H1 (cell line): Measurements from ENCODE around the gene B3GALT4. TPM values are rescaled to one million over a fixed set of nuclear protein-coding genes. Genes with fewer than 3 reads are reported as not detected.

ENCODE experiments used
- CTCF ChIA-PET: fragments of 300-600 bp; sonication (Branson Sonifier 250); formaldehyde crosslinking; loops from one replicate; lab custom pipeline; 2021; ENCODE audit not compliant: partially characterized antibody; lab: Charles Lee
- POLR2A ChIA-PET: fragments of 300-600 bp; sonication (Branson Sonifier 250); formaldehyde crosslinking; loops from one replicate; lab custom pipeline; 2021; ENCODE audit warnings: inconsistent platforms; ENCODE audit not compliant: partially characterized antibody; lab: Charles Lee
- DNase-seq, 2 experiments: peaks; one replicate each; pipeline versions ENCODE4 v3.0.0 to v3.0.0-alpha.2; 2010 to 2022; ENCODE audit warnings: low spot score in 2 of 2, low read depth in 1 of 2, mixed read lengths in 1 of 2
- FAIRE-seq: peaks from 2 replicates; lab custom pipeline; 2011; peaks lifted over from hg19 to GRCh38; lab: Jason Lieb, UNC
- H2AFZ ChIP-seq: 2 replicates; pipeline ENCODE4 v1.8.1; 2012; ENCODE audit warnings: low read length, inconsistent platforms
- H2AK5ac ChIP-seq: 2 replicates; pipeline ENCODE4 v1.6.1; 2013; ENCODE audit warnings: low read depth, low read length
- H2BK120ac ChIP-seq: replicated peaks from 2 replicates; pipeline ENCODE3; 2013; ENCODE audit warnings: low read depth, low read length, inconsistent platforms
- H2BK12ac ChIP-seq: 2 replicates; pipeline ENCODE4 v1.6.1; 2013; ENCODE audit warnings: low read depth, low read length
- H2BK15ac ChIP-seq: 2 replicates; pipeline ENCODE4 v1.6.1; 2013; ENCODE audit warnings: low read length
- H2BK20ac ChIP-seq: 2 replicates; pipeline ENCODE4 v1.6.1; 2013; ENCODE audit warnings: low read length
- H2BK5ac ChIP-seq: 2 replicates; pipeline ENCODE4 v1.6.1; 2013; ENCODE audit warnings: low read depth, low read length
- H3K14ac ChIP-seq: 2 replicates; pipeline ENCODE4 v1.6.1; 2013; ENCODE audit warnings: inconsistent platforms; ENCODE audit not compliant: insufficient read length
- H3K18ac ChIP-seq: 2 replicates; pipeline ENCODE4 v1.6.1; 2013; ENCODE audit warnings: low read length; ENCODE audit errors: extremely low read depth
- H3K23ac ChIP-seq: 2 replicates; pipeline ENCODE4 v1.6.1; 2013; ENCODE audit warnings: inconsistent platforms; ENCODE audit not compliant: insufficient read length
- H3K23me2 ChIP-seq: 2 replicates; pipeline ENCODE4 v1.6.1; 2013; ENCODE audit warnings: low read depth, low read length
- H3K27ac ChIP-seq: 2 replicates; pipeline ENCODE4 v1.6.1; 2011; ENCODE audit warnings: low read depth, low read length, inconsistent platforms
- H3K27me3 ChIP-seq, 4 experiments: replicated peaks in 1 of 4; 1 replicate in 1 of 4; 2 replicates in 3 of 4; pipeline versions ENCODE4 v1.6.1 to v1.8.1; 2011 to 2013; ENCODE audit warnings: low read length in 3 of 4, mild to moderate bottlenecking in 3 of 4, inconsistent platforms in 2 of 4, mixed read lengths in 2 of 4, moderate library complexity in 1 of 4; ENCODE audit not compliant: control insufficient read depth in 3 of 4, insufficient read depth in 3 of 4; ENCODE audit errors: extremely low read depth in 1 of 4
- H3K36me3 ChIP-seq, 4 experiments: 2 replicates each; pipeline versions ENCODE4 v1.6.1 to v1.8.1; 2011 to 2013; ENCODE audit warnings: mild to moderate bottlenecking in 4 of 4, low read length in 3 of 4, moderate library complexity in 2 of 4, control low read depth in 1 of 4, inconsistent platforms in 1 of 4; ENCODE audit not compliant: insufficient read depth in 4 of 4, control insufficient read depth in 2 of 4
- H3K4ac ChIP-seq: replicated peaks from 2 replicates; pipeline ENCODE3; 2013; ENCODE audit warnings: low read length, low read depth, mixed read lengths, inconsistent platforms; ENCODE audit not compliant: insufficient read length
- H3K4me1 ChIP-seq, 4 experiments: replicated peaks in 1 of 4; 1 replicate in 1 of 4; 2 replicates in 3 of 4; pipeline versions ENCODE4 v1.6.1 to v1.8.1; 2011 to 2013; ENCODE audit warnings: low read length in 3 of 4, inconsistent platforms in 2 of 4, mixed read lengths in 1 of 4; ENCODE audit not compliant: insufficient read depth in 4 of 4, control insufficient read depth in 3 of 4
- H3K4me2 ChIP-seq, 2 experiments: 2 replicates each; pipeline versions ENCODE4 v1.6.1 to v1.8.1; 2011 to 2013; ENCODE audit warnings: low read depth in 2 of 2, low read length in 2 of 2, control low read depth in 1 of 2, inconsistent platforms in 1 of 2, mild to moderate bottlenecking in 1 of 2; ENCODE audit not compliant: insufficient read depth in 1 of 2
- H3K4me3 ChIP-seq, 4 experiments: fragments of 200-600, 300-600 bp in 1 of 4; sonication (generic), shearing (Covaris generic), sonication (Bioruptor Twin) in 1 of 4; 2 replicates each; pipeline versions ENCODE4 v1.5.1 to v1.8.1; 2011 to 2016; ENCODE audit warnings: low read length in 4 of 4, low read depth in 3 of 4, control low read depth in 2 of 4, inconsistent platforms in 2 of 4, mild to moderate bottlenecking in 2 of 4, mixed read lengths in 1 of 4, moderate library complexity in 1 of 4; ENCODE audit not compliant: insufficient read depth in 2 of 4; ENCODE audit errors: extremely low read depth in 1 of 4
- H3K56ac ChIP-seq: replicated peaks from 2 replicates; pipeline ENCODE3; 2013; ENCODE audit warnings: low read depth, mild to moderate bottlenecking, mixed read lengths, low read length, inconsistent platforms; ENCODE audit not compliant: insufficient read length
- H3K79me1 ChIP-seq: 2 replicates; pipeline ENCODE4 v1.6.1; 2013; ENCODE audit warnings: low read depth, low read length, control low read depth
- H3K79me2 ChIP-seq, 2 experiments: 2 replicates each; pipeline versions ENCODE4 v1.6.1 to v1.8.1; 2012 to 2013; ENCODE audit warnings: low read length in 2 of 2, mild to moderate bottlenecking in 2 of 2, inconsistent platforms in 1 of 2; ENCODE audit not compliant: insufficient read depth in 2 of 2, control insufficient read depth in 1 of 2
- H3K9ac ChIP-seq, 4 experiments: replicated peaks in 1 of 4; 1 replicate in 1 of 4; 2 replicates in 3 of 4; pipeline versions ENCODE4 v1.6.1 to v1.8.1; 2011 to 2013; ENCODE audit warnings: low read depth in 3 of 4, low read length in 3 of 4, control low read depth in 2 of 4, mild to moderate bottlenecking in 2 of 4, moderate library complexity in 2 of 4, inconsistent platforms in 1 of 4; ENCODE audit errors: extremely low read depth in 1 of 4
- H3K9me3 ChIP-seq, 2 experiments: 2 replicates each; pipeline versions ENCODE4 v1.6.1 to v1.8.1; 2012 to 2013; ENCODE audit warnings: mild to moderate bottlenecking in 2 of 2, moderate library complexity in 2 of 2, control low read depth in 1 of 2, inconsistent platforms in 1 of 2, low read depth in 1 of 2, low read length in 1 of 2, mixed read lengths in 1 of 2; ENCODE audit not compliant: insufficient read depth in 2 of 2
- H4K20me1 ChIP-seq, 2 experiments: replicated peaks in 1 of 2; 2 replicates each; pipeline versions ENCODE3 to v1.8.1; 2011 to 2013; ENCODE audit warnings: inconsistent platforms in 2 of 2, low read length in 2 of 2, mild to moderate bottlenecking in 1 of 2; ENCODE audit not compliant: insufficient read depth in 2 of 2, control insufficient read depth in 1 of 2
- H4K5ac ChIP-seq: 2 replicates; pipeline ENCODE4 v1.6.1; 2013; ENCODE audit warnings: low read length, low read depth, mixed read lengths, inconsistent platforms; ENCODE audit not compliant: insufficient read length
- H4K8ac ChIP-seq: 2 replicates; pipeline ENCODE4 v1.8.0; 2013; ENCODE audit warnings: mild to moderate bottlenecking, moderate library complexity, low read length, inconsistent platforms; ENCODE audit not compliant: insufficient read depth; ENCODE audit errors: extremely low read depth
- H4K91ac ChIP-seq: replicated peaks from 2 replicates; pipeline ENCODE3; 2013; ENCODE audit warnings: low read length, mixed read lengths, inconsistent platforms; ENCODE audit not compliant: insufficient read length
- CEBPB ChIP-seq: IDR thresholded peaks from 2 replicates; pipeline ENCODE4 v1.6.1; 2012; ENCODE audit warnings: low read depth, low read length
- KDM5A ChIP-seq: fragments of 200-600 bp; IDR thresholded peaks from 2 replicates; pipeline ENCODE4 v1.7.1; 2012; ENCODE audit warnings: mild to moderate bottlenecking, low read length, inconsistent platforms, mixed read lengths
- MAFK ChIP-seq: IDR thresholded peaks from 2 replicates; pipeline ENCODE4 v1.6.1; 2012; ENCODE audit warnings: low read depth, mild to moderate bottlenecking, improper control_type of control experiment, low read length
- SIN3A ChIP-seq, 2 experiments: IDR thresholded peaks in 1 of 2; conservative IDR thresholded peaks in 1 of 2; 2 replicates each; pipeline ENCODE4 v1.6.1; 2011 to 2012; ENCODE audit warnings: low read length in 2 of 2, improper control_type of control experiment in 1 of 2, low read depth in 1 of 2, mild to moderate bottlenecking in 1 of 2
- TCF12 ChIP-seq: IDR thresholded peaks from 2 replicates; pipeline ENCODE4 v1.6.1; 2011; ENCODE audit warnings: low read depth, mild to moderate bottlenecking, low read length
- WGBS, 2 experiments: shearing (Covaris generic) in 1 of 2; methylation state at CpG; one replicate each; pipeline versions ENCODE4 v1.1.6 to v1.1.7; 2013 to 2015; ENCODE audit warnings: low lambda C conversion rate in 2 of 2, mixed read lengths in 2 of 2, inconsistent platforms in 1 of 2, low coverage in 1 of 2, missing lambda C conversion rate in 1 of 2; ENCODE audit not compliant: insufficient replicate concordance in 2 of 2, insufficient coverage in 1 of 2, insufficient read length in 1 of 2; ENCODE audit errors: extremely low coverage in 1 of 2, missing lambda C conversion rate in 1 of 2; 5-methylcytosine and 5-hydroxymethylcytosine counted together
- polyA plus RNA-seq, 7 experiments: library from polyadenylated mRNA; depleted of rRNA in 3 of 7; stranded (reverse) in 5 of 7; unstranded in 2 of 7; fragments of >200 nt in 5 of 7; fragments of 200-250 nt in 2 of 7; gene quantifications; 1 replicate in 5 of 7; 2 replicates in 1 of 7; 4 replicates in 1 of 7; pipeline versions ENCODE4 v1.2.1 to v1.2.3, GENCODE V29; 2011 to 2013; ENCODE audit warnings: missing spikeins in 2 of 7, mixed read lengths in 2 of 7
- total RNA-seq: library from RNA; stranded (reverse); fragmentation: NEBNext Ultra II Directional; extraction: Animal tissue kit (Norgen Biotek cat#: 25700); gene quantifications from 2 replicates; pipeline ENCODE4 v1.2.1, GENCODE V29; 2021
- TF ChIP-seq, protein P1 (sequence below): IDR thresholded peaks from 2 replicates; pipeline ENCODE4 v1.6.1; 2011; ENCODE audit warnings: low read length, improper control_type of control experiment

B3GALT4 gene
- total and polyA plus RNA-seq, 2 of the 8 experiments (the other 6 are each of a cell fraction or from before 2014, with no cell fraction given), result 2.2 to 3.0 TPM

DNA sequence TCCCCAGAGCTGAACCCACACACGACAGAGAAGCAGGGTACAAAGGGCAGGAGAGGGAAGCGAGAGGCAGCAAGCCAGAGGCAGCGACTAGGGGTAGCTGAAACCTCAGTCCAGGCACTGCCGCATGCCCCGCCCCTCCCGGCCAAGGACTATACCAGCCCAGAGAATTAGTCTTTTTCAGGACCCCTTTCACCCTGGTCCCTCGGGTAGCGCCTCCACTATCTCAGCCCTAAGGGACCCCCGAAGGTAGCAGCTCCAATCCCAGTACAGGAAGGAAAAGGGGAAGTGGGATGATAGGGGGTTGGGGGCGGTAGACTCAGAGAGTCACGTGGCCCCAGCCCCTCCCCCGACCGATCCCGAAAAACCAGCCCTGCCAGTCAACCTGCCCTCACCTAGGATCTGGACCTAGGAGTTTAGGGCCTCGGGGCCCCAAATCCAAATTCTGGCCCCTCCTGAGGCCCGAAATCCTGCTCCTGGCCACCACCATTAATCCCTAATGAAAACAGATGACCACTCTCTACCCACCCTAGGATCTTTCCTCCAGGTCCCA is 20.6 kb downstream of the B3GALT4 start:
- DNase-seq (peak in 1 of 2 experiments; percentile 91), FAIRE-seq (no peak)
- Histone ChIP-seq H2AK5ac (no peak overlapping the region), H3K56ac (peak overlapping the region; percentile 2), H4K20me1 (peaks cover 0 to 5% of the 10 kb centered on the region in 2 experiments), H2BK12ac (0 out of 2 replicates have a peak overlapping the region, but pooled peaks have one; percentile 71), H2BK120ac (no peak overlapping the region), H4K91ac (peak overlapping the region; percentile 36), H3K79me1 (peaks cover 9% of the 10 kb centered on the region; the same call in 1 of the 2 replicates), H3K36me3 (peaks cover 2 to 6% (median 3%) of the 10 kb centered on the region in 4 experiments; a peak in 5 of 8 replicates), H3K27ac (peak overlapping the region; percentile 79), H3K23ac (no peak overlapping the region), H4K8ac (peak overlapping the region; percentile 75; the same call in 1 of the 2 replicates), H3K14ac (no peak overlapping the region), H2BK15ac (no peak overlapping the region), H2AFZ (0 out of 2 replicates have a peak overlapping the region, but pooled peaks have one; percentile 71), H3K23me2 (peaks cover 16% of the 10 kb centered on the region), H3K4me1 (peaks cover 0 to 6% (median 4%) of the 10 kb centered on the region in 4 experiments; a peak in 6 of 7 replicates), H3K9ac (peak overlapping the region; percentile 54 to 72 (median 59)), H3K18ac (peak overlapping the region; percentile 62), H3K9me3 (no peaks in the 10 kb centered on the region), H2BK5ac (peak overlapping the region; percentile 69; the same call in 1 of the 2 replicates), H3K79me2 (peaks cover 0 to 25% of the 10 kb centered on the region in 2 experiments; a peak in 2 of 4 replicates), H3K4me3 (peak overlapping the region; percentile 69 to 91 (median 73)), H3K4me2 (peak overlapping the region; percentile 34 to 98), H3K27me3 (no peaks in the 10 kb centered on the region), H2BK20ac (no peak overlapping the region), H3K4ac (no peak overlapping the region), H4K5ac (peak overlapping the region; percentile 55)
- 3% methylated on average over 16 of the region's 16 CpGs; no CpG with 5 or more reads in 1 of the 2 experiments for WGBS, 2 experiments
- POLR2A ChIA-PET, result interaction anchor here (0.8 to 16.7 kb wide), 10 partner anchors 8 to 326 kb away, joined by 3 to 337 read pairs (median 12); partner anchors contain the start of genes B3GALT4, PFDN6, RPS18 and TAPBP
- CTCF ChIA-PET, result interaction anchor here (0.6 to 6.2 kb wide), 10 partner anchors 8 to 364 kb away, joined by 3 to 77 read pairs (median 3); partner anchors contain the start of genes B3GALT4, CUTA, PFDN6 and WDR46
- no peak for TF ChIP-seq MAFK
- TF ChIP-seq CEBPB, result no peak
- no peak for TF ChIP-seq TCF12
- no peak for TF ChIP-seq KDM5A
- TF ChIP-seq, protein P1, sequence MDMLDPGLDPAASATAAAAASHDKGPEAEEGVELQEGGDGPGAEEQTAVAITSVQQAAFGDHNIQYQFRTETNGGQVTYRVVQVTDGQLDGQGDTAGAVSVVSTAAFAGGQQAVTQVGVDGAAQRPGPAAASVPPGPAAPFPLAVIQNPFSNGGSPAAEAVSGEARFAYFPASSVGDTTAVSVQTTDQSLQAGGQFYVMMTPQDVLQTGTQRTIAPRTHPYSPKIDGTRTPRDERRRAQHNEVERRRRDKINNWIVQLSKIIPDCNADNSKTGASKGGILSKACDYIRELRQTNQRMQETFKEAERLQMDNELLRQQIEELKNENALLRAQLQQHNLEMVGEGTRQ, result peak; percentile 90
- no peak; a peak in 1 of 4 replicates for TF ChIP-seq SIN3A (conservative IDR thresholded peaks at IDR 0.05 in 1 of 2, IDR thresholded peaks at IDR 0.05 in 1 of 2; ENCODE audit: low read depth in 1 of 2, low read length in 2 of 2)
